ENCODE measurements around the gene LRBA. TPM values are rescaled to one million over a fixed set of nuclear protein-coding genes. Genes with fewer than 3 reads are reported as not detected.

LRBA gene
- total and polyA plus RNA-seq, 5 donors from 2014 or later = 23.0 to 95.3 (median 25.4) TPM

DNA sequence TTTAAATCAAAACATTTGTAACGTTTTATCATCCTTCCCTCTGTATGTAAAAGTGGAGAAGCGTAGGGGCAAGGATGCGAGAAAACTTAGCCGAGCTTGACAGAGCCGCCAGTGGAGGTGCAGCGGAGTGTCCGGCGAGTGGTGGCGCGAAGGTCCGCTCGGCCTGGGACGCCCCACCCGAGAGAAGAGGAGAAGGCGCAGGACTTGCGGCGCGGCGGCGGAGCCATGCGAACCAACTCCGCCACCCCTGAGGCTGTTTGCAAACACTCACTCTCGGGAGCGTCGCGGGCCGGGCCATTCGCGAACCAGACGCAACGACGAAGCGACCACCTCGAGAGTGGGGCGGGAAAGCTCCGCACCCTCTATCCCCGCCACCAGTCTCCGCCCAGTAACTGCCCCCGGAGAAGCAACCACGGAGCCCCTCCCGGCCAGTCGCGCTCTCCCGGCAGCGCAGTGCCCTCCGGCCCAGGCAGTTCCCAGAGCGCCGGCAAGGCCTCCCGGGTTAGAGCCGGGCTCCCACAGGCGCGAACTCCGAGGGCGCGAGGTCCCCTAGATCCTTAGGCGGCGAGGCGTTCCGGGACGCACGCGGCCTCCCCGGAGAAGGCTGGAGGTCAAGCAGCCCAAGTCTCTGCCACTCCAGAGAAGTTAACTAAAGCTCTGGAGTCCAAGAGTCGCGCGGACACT, 435.4 kb downstream of the LRBA start:
- Mint-ChIP-seq H3K36me3 (peaks cover 47% of the 10 kb centered on the region), H3K27me3 (no peaks in the 10 kb centered on the region), H3K4me3 (no peak overlapping the region), H3K4me1 (peaks cover 0 to 9% (median 4%) of the 10 kb centered on the region in 4 donors), H3K27ac (no peak overlapping the region), H3K9me3 (peaks cover 0 to 2% (median 0%) of the 10 kb centered on the region in 7 donors)
- no peak overlapping the region for H3K27ac ChIP-seq (ENCODE audit: insufficient read depth, low read length, poor library complexity, severe bottlenecking)
- no peaks in the 10 kb centered on the region for H3K4me1 ChIP-seq (ENCODE audit: control insufficient read depth, insufficient read depth, low read length, poor library complexity, severe bottlenecking)
- ATAC-seq (ENCODE audit: low read depth in 2 of 2) (no peak), DNase-seq (no peak)
- H3K4me3 ChIP-seq (ENCODE audit: low read depth, low read length) = no peak overlapping the region
- H3K27me3 ChIP-seq (ENCODE audit: control insufficient read depth, insufficient read depth, low read length) = no peaks in the 10 kb centered on the region
- no peaks in the 10 kb centered on the region for H3K9me3 ChIP-seq (ENCODE audit: control insufficient read depth in 2 of 2, low read length in 2 of 2)
- H3K36me3 ChIP-seq (ENCODE audit: control insufficient read depth, insufficient read depth, low read length) = peaks cover 34% of the 10 kb centered on the region

DNA sequence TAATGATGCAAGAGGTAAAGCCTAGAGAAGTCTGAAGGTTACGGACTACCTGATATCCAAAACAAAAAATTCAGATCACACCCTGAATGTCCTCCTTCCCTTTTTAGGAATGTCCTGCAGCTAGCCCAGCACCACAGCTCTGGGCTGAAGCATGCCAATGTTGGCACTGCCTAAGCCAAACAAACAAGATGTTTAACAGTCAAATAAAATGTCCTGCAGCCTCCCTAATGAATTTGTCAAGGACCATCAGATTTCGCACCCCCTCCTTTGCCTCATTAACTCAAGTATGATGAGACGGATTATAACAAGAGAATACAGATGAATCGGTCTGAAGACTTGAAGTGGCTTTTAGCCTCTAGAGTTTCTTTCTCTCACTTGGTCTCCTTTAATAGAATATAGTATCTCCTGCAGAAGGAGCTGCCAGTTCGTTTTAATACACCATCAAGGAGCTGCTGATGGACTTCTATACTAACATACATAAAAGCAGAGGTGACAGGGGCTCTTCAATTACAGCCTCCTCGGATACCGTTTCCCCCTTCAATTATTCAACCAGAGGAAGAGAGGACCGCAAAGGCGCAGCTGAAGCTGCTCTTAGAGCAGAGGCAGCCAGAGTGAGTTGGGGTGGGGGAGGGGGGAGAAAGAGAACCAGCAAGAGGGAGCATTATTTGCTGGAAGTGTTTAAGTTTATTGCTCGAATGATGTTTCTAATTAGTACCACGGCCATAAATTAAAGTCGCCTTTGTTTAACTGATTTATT, 436.2 kb downstream of the LRBA start:
- H3K27me3 ChIP-seq (ENCODE audit: control insufficient read depth, insufficient read depth, low read length) = no peaks in the 10 kb centered on the region
- H3K4me3 Mint-ChIP-seq = no peak overlapping the region
- peaks cover 0 to 2% (median 0%) of the 10 kb centered on the region in 7 donors for H3K9me3 Mint-ChIP-seq
- H3K4me1 ChIP-seq (ENCODE audit: control insufficient read depth, insufficient read depth, low read length, poor library complexity, severe bottlenecking) = no peaks in the 10 kb centered on the region
- no peaks in the 10 kb centered on the region for H3K27me3 Mint-ChIP-seq
- H3K4me3 ChIP-seq (ENCODE audit: low read depth, low read length) = no peak overlapping the region
- no peak overlapping the region for H3K27ac ChIP-seq (ENCODE audit: insufficient read depth, low read length, poor library complexity, severe bottlenecking)
- DNase-seq = peak in 1 of 3 donors; percentile 2
- peaks cover 0 to 9% (median 4%) of the 10 kb centered on the region in 4 donors for H3K4me1 Mint-ChIP-seq
- H3K36me3 ChIP-seq (ENCODE audit: control insufficient read depth, insufficient read depth, low read length) = peaks cover 29% of the 10 kb centered on the region
- H3K36me3 Mint-ChIP-seq = peaks cover 41% of the 10 kb centered on the region
- no peak overlapping the region for H3K27ac Mint-ChIP-seq
- no peak for ATAC-seq (ENCODE audit: low read depth in 2 of 2)
- no peaks in the 10 kb centered on the region for H3K9me3 ChIP-seq (ENCODE audit: control insufficient read depth in 2 of 2, low read length in 2 of 2)

DNA sequence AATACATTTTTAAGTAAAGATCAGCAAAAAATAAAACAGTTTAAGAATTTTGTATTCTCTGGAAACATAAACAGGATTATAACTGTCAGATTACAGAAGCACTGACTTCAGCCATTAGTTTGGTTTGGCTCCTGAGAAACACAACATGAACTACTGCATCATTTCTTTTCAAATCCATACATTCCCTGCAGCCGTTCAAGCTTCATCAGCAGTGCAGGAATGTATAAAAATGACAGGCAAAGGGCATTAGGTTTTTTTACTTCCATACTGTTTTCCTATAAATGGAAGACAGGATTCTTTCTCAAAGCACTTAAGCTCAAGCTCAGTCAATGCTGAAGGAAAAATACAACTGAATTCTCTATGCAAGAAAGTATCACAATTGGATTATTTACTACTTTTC, 437.3 kb downstream of the LRBA start:
- DNase-seq = no peak
- H3K36me3 ChIP-seq (ENCODE audit: control insufficient read depth, insufficient read depth, low read length) = peaks cover 17% of the 10 kb centered on the region
- H3K27me3 ChIP-seq (ENCODE audit: control insufficient read depth, insufficient read depth, low read length) = no peaks in the 10 kb centered on the region
- Mint-ChIP-seq H3K9me3 (peaks cover 0 to 2% (median 0%) of the 10 kb centered on the region in 7 donors), H3K4me3 (no peak overlapping the region), H3K36me3 (peaks cover 38% of the 10 kb centered on the region), H3K27ac (no peak overlapping the region), H3K27me3 (no peaks in the 10 kb centered on the region), H3K4me1 (peaks cover 0 to 9% (median 5%) of the 10 kb centered on the region in 4 donors)
- no peak overlapping the region for H3K4me3 ChIP-seq (ENCODE audit: low read depth, low read length)
- H3K4me1 ChIP-seq (ENCODE audit: control insufficient read depth, insufficient read depth, low read length, poor library complexity, severe bottlenecking) = no peaks in the 10 kb centered on the region
- no peak overlapping the region for H3K27ac ChIP-seq (ENCODE audit: insufficient read depth, low read length, poor library complexity, severe bottlenecking)
- no peaks in the 10 kb centered on the region for H3K9me3 ChIP-seq (ENCODE audit: control insufficient read depth in 2 of 2, low read length in 2 of 2)
- no peak for ATAC-seq (ENCODE audit: low read depth in 2 of 2)

DNA sequence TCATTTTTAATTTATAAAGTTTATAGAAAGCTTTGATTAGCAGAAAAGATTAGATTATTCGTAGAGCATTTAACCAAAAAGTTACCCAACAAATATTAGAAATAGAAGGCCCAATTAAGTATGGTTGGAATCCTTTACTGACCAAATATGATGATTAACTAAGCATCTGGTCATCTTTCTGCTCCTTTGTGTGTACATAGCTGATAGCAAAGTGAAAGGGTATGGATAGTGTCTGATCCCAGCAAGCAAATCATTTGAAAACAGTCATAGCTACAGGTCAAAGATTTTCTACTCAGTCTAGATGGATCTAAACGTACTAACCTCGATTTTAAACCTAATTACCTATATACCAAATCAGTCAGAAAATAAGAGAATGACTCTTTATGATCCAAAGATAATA, 440.4 kb downstream of the LRBA start:
- H3K27ac ChIP-seq (ENCODE audit: insufficient read depth, low read length, poor library complexity, severe bottlenecking) = no peak overlapping the region
- DNase-seq (no peak), ATAC-seq (ENCODE audit: low read depth in 2 of 2) (no peak)
- Mint-ChIP-seq H3K27ac (no peak overlapping the region), H3K4me1 (peaks cover 0 to 14% (median 6%) of the 10 kb centered on the region in 4 donors), H3K4me3 (no peak overlapping the region), H3K9me3 (peaks cover 0 to 2% (median 0%) of the 10 kb centered on the region in 7 donors), H3K36me3 (peaks cover 24% of the 10 kb centered on the region), H3K27me3 (no peaks in the 10 kb centered on the region)
- H3K9me3 ChIP-seq (ENCODE audit: control insufficient read depth in 2 of 2, low read length in 2 of 2) = no peaks in the 10 kb centered on the region
- H3K4me3 ChIP-seq (ENCODE audit: low read depth, low read length) = no peak overlapping the region
- no peaks in the 10 kb centered on the region for H3K4me1 ChIP-seq (ENCODE audit: control insufficient read depth, insufficient read depth, low read length, poor library complexity, severe bottlenecking)
- H3K36me3 ChIP-seq (ENCODE audit: control insufficient read depth, insufficient read depth, low read length) = peaks cover 5% of the 10 kb centered on the region
- no peaks in the 10 kb centered on the region for H3K27me3 ChIP-seq (ENCODE audit: control insufficient read depth, insufficient read depth, low read length)

DNA sequence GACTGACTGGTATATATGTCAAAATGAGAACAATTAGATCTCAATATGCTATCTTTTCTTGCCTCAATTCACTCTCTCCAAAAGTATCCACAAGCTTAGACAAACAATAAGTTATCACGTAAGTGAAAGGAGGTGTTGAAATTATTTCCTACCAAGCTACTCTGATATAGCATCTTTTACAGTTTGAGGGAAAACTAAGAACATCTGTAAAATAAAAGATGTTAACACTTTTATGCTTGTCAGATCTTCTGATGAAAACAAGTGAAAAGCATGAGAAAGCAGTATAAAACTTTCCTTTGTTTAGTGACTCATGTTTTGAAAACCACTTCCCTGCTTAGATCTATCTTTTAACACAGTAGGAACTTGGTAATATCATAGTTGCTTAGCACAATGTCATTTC, 441.6 kb downstream of the LRBA start:
- H3K9me3 Mint-ChIP-seq = no peaks in the 10 kb centered on the region
- no peak for ATAC-seq (ENCODE audit: low read depth in 2 of 2)
- peaks cover 0 to 8% (median 5%) of the 10 kb centered on the region in 4 donors for H3K4me1 Mint-ChIP-seq
- no peak for DNase-seq
- H3K27ac ChIP-seq (ENCODE audit: insufficient read depth, low read length, poor library complexity, severe bottlenecking) = no peak overlapping the region
- H3K36me3 Mint-ChIP-seq = peaks cover 17% of the 10 kb centered on the region
- H3K4me1 ChIP-seq (ENCODE audit: control insufficient read depth, insufficient read depth, low read length, poor library complexity, severe bottlenecking) = no peaks in the 10 kb centered on the region
- H3K27me3 ChIP-seq (ENCODE audit: control insufficient read depth, insufficient read depth, low read length) = no peaks in the 10 kb centered on the region
- no peaks in the 10 kb centered on the region for H3K27me3 Mint-ChIP-seq
- no peak overlapping the region for H3K27ac Mint-ChIP-seq
- H3K4me3 ChIP-seq (ENCODE audit: low read depth, low read length) = no peak overlapping the region
- no peaks in the 10 kb centered on the region for H3K9me3 ChIP-seq (ENCODE audit: control insufficient read depth in 2 of 2, low read length in 2 of 2)
- peaks cover 5% of the 10 kb centered on the region for H3K36me3 ChIP-seq (ENCODE audit: control insufficient read depth, insufficient read depth, low read length)
- H3K4me3 Mint-ChIP-seq = no peak overlapping the region

DNA sequence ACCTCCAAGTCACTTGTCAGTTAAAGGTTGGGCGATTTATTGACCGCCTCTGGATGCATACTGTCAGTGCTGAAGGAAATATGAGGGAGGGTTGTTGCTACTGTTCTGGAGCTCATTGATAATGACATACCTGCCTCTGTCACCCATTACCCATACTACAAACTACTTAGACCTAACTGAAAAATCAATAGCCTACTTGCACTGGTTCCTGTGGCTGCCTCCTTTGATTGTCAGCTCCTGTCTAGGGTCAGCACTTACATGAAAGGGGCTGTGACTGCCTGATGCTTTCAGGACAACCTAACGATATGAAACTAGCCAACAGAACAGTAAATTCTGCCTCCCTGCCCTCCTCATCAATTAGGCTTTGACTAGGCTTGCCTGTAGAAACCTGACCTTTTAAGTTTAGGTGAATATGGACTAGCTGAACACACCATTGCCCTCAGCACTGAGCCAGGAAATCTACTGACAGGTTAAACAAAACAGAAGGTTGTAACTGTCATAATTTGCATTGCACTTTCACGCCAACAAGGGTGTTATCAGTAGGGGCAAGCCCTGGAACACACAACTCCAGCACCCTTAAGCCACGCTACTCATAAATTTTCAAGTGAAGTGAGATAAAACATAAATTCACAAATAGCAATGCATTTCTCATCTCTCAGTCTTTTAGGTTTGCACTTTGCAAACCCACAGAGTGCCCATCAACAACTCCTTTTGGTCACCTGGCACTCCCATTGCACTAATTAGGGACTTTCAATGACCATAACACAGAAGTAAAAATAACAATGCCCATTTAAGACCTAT, 442.2 kb downstream of the LRBA start:
- DNase-seq (no peak), ATAC-seq (ENCODE audit: low read depth in 2 of 2) (no peak)
- H3K4me3 Mint-ChIP-seq = no peak overlapping the region
- no peaks in the 10 kb centered on the region for H3K9me3 Mint-ChIP-seq
- H3K4me1 ChIP-seq (ENCODE audit: control insufficient read depth, insufficient read depth, low read length, poor library complexity, severe bottlenecking) = no peaks in the 10 kb centered on the region
- H3K27me3 Mint-ChIP-seq = no peaks in the 10 kb centered on the region
- H3K27ac Mint-ChIP-seq = peak overlapping the region in 1 of 3 donors; percentile 29
- H3K9me3 ChIP-seq (ENCODE audit: control insufficient read depth in 2 of 2, low read length in 2 of 2) = no peaks in the 10 kb centered on the region
- H3K4me1 Mint-ChIP-seq = peaks cover 0 to 8% (median 5%) of the 10 kb centered on the region in 4 donors
- H3K4me3 ChIP-seq (ENCODE audit: low read depth, low read length) = no peak overlapping the region
- peaks cover 17% of the 10 kb centered on the region for H3K36me3 Mint-ChIP-seq
- no peaks in the 10 kb centered on the region for H3K27me3 ChIP-seq (ENCODE audit: control insufficient read depth, insufficient read depth, low read length)
- H3K36me3 ChIP-seq (ENCODE audit: control insufficient read depth, insufficient read depth, low read length) = peaks cover 5% of the 10 kb centered on the region
- no peak overlapping the region for H3K27ac ChIP-seq (ENCODE audit: insufficient read depth, low read length, poor library complexity, severe bottlenecking)

DNA sequence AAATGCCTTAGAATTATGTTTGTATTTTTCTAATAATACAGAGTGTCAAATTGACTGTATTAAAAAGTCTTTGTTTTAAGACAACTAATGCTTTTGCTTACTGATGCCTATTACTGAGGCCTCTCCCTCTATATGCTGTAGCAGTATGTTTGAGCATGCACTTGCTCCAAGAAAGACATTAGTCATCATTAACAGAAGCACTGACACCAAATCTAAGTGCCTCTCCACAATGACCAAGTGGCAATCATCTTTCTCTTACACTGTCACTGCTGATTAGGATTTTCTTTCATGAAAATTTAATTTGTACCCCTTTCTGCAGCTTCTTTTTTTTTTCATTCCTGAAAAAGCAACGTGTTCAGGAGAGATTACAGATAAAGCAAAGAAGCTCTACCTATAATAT, 444.2 kb downstream of the LRBA start:
- Histone ChIP-seq H3K4me1 (ENCODE audit: control insufficient read depth, insufficient read depth, low read length, poor library complexity, severe bottlenecking) (no peaks in the 10 kb centered on the region), H3K4me3 (ENCODE audit: low read depth, low read length) (no peak overlapping the region), H3K27me3 (ENCODE audit: control insufficient read depth, insufficient read depth, low read length) (no peaks in the 10 kb centered on the region), H3K36me3 (ENCODE audit: control insufficient read depth, insufficient read depth, low read length) (peaks cover 5% of the 10 kb centered on the region), H3K9me3 (ENCODE audit: control insufficient read depth in 2 of 2, low read length in 2 of 2) (no peaks in the 10 kb centered on the region), H3K27ac (ENCODE audit: insufficient read depth, low read length, poor library complexity, severe bottlenecking) (no peak overlapping the region)
- no peak overlapping the region for H3K4me3 Mint-ChIP-seq
- no peak overlapping the region for H3K27ac Mint-ChIP-seq
- H3K4me1 Mint-ChIP-seq = peaks cover 3 to 16% (median 7%) of the 10 kb centered on the region in 4 donors
- ATAC-seq (ENCODE audit: low read depth in 2 of 2) = no peak
- H3K9me3 Mint-ChIP-seq = no peaks in the 10 kb centered on the region
- DNase-seq = no peak
- peaks cover 20% of the 10 kb centered on the region for H3K36me3 Mint-ChIP-seq
- no peaks in the 10 kb centered on the region for H3K27me3 Mint-ChIP-seq

Data from CD4-positive, CD25-positive, alpha-beta regulatory T cell (primary cell).